Lower leg skin (tissue), 4 donors: Measurements from ENCODE around the gene TRAK1. TPM values are rescaled to one million over a fixed set of nuclear protein-coding genes. Genes with fewer than 3 reads are reported as not detected.

Source experiments
- DNase-seq, 2 donors: peaks; one replicate each; pipeline ENCODE4 v3.0.0-alpha.2; 2019; ENCODE audit warnings: low spot score in 2 of 2
- H3K4me3 ChIP-seq: fragments of 200-600 bp; sonication (generic); 2 replicates; pipeline ENCODE4 v1.5.1; 2017; ENCODE audit warnings: mild to moderate bottlenecking, low read depth; ENCODE audit not compliant: poor library complexity, severe bottlenecking
- POLR2A ChIP-seq, 2 donors: fragments of 450-650 bp; IDR thresholded peaks; one replicate each; pipeline ENCODE4 v1.6.1; 2016 to 2017; ENCODE audit warnings: antibody characterized with exemption in 2 of 2, mild to moderate bottlenecking in 1 of 2, moderate library complexity in 1 of 2
- WGBS, 2 donors: methylation state at CpG; one replicate each; pipeline ENCODE4 v1.1.5; 2018; 5-methylcytosine and 5-hydroxymethylcytosine counted together
- intact Hi-C: fragments of 100-400 bp; cut with DNase I; formaldehyde crosslinking; loops from one replicate; pipeline ENCODE4 v1.15.0; 2023; ENCODE audit warnings: low total_unique reads
- total RNA-seq, 4 donors: library from RNA; depleted of rRNA; stranded (reverse); fragments of >200 nt; gene quantifications; one replicate each; pipeline ENCODE4 v1.1.0, GENCODE V29; 2016
- TF ChIP-seq, protein P1 (sequence below), 3 donors: fragments of 450-650 bp; IDR thresholded peaks; one replicate each; pipeline ENCODE4 v1.5.1; 2016; ENCODE audit warnings: antibody characterized with exemption in 3 of 3, mild to moderate bottlenecking in 3 of 3, moderate library complexity in 2 of 3

The TRAK1 gene
- total RNA-seq, 4 donors from 2014 or later: 69.0 to 96.3 (median 84.9) TPM

DNA sequence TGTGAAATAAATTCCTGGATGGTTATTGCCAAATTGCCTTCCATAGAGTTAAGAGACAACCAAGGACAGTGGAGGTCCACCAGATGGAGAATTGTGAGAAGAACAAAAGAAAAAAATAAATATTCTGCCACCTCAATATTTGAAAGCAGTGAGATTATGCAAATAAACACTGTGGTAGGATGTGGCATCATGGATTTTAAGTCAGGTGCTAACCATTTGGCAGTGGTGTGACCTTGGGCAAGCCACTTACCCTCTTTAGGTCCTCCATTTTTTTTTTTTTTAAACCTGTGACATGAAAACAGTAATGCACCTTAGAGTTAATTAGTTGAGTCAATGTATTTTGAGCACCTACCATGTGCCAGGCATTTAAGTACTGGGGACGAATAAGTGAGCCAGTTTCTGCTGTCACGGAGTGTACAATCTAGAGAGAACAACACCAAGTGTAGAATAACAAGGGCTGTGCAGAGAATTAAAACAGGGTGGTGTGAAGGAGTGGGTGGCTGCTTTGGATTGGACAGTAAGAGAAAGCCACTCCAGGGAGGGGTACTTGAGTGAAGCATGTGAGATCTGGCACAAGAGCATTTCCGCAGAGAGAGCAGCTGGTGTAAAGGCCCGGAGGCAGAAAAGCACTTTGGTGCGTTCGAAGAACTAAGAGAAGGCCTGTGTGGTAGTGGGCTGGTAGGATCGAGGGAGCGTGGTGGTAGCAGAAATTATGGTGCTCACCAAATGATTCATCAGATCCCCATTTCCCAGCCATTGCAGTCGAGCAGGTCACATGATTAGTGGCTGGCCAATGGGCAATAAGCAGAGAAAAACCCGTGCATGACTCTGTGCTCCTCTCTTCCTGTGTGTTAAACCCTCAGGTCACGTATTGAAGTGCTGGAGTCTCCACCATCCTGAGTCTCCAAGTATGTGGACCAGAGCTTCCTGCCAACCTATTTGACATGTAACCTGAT lies 135.6 kb downstream of the TRAK1 start:
- TF ChIP-seq POLR2A (IDR thresholded peaks at IDR 0.05): no peak
- TF ChIP-seq, protein P1, sequence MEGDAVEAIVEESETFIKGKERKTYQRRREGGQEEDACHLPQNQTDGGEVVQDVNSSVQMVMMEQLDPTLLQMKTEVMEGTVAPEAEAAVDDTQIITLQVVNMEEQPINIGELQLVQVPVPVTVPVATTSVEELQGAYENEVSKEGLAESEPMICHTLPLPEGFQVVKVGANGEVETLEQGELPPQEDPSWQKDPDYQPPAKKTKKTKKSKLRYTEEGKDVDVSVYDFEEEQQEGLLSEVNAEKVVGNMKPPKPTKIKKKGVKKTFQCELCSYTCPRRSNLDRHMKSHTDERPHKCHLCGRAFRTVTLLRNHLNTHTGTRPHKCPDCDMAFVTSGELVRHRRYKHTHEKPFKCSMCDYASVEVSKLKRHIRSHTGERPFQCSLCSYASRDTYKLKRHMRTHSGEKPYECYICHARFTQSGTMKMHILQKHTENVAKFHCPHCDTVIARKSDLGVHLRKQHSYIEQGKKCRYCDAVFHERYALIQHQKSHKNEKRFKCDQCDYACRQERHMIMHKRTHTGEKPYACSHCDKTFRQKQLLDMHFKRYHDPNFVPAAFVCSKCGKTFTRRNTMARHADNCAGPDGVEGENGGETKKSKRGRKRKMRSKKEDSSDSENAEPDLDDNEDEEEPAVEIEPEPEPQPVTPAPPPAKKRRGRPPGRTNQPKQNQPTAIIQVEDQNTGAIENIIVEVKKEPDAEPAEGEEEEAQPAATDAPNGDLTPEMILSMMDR (IDR thresholded peaks at IDR 0.05): no peak
- H3K4me3 ChIP-seq: no peak overlapping the region
- WGBS, 2 donors: 74 to 75% methylated on average over 11 of the region's 11 CpGs
- no peak for DNase-seq
- intact Hi-C loops: loop anchor here (5.0 kb wide), 1 partner anchor 216 kb away; no protein-coding TSS in a partner anchor

DNA sequence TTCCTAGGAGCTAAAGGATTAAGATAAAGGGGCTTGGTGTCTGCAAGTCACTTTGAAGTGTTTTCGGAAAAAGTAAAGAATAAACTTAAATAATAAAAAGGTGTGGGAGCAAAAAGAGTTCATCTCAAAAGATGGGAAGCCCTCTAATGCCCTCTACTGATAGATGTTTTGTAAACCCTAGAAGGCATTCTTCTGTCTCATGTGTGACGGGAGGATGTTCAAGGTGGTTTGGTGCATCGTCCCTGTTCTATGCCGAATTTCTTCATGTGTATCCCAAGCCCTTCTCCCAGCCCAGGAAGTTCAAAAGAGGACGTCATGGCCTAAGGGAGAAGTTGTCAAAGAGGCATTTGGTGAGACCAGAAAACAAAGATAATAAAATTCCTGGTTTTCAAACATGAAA lies 137.6 kb downstream of the TRAK1 start:
- intact Hi-C loops: loop anchor here (5.0 kb wide), 1 partner anchor 214 kb away; no protein-coding TSS in a partner anchor
- 21 to 26% methylated on average over 5 of the region's 5 CpGs for WGBS, 2 donors
- DNase-seq: no peak
- TF ChIP-seq POLR2A (IDR thresholded peaks at IDR 0.05): no peak
- TF ChIP-seq, protein P1 (IDR thresholded peaks at IDR 0.05): no peak
- H3K4me3 ChIP-seq: no peak overlapping the region

DNA sequence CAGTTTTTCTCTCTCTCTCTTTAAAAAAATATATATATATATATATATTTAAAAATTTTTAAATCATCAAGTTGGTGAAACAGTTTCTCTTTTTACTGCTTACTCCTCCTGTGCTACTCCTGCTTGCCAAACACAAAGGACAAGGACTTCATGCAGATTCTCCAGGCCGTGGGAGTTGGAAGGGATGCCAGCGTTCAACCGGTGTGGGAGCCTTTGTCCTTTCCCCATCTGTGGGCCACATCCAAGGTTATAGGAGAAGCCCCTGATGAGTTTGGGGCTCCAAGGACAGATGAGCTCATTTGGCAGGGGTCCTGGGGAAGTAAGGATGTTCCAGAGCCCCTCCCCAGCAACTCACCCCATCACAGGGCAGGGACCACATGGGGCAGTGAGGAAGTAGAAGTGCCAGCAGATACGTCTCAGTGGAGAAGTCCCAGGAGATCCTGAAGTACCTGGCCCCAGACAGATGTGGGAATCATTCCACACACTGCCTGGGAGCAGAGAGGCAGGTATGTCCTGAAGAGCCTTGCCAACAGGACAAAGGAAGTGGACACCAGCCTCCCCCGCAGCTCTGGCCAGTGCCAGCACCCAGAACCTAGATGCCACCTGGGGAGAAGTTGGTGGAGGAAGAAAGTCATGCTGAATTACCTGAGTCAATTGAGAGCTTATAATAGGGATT lies 138.2 kb downstream of the TRAK1 start:
- no peak for DNase-seq
- intact Hi-C loops: loop anchor here (5.0 kb wide), 1 partner anchor 213 kb away; no protein-coding TSS in a partner anchor
- WGBS, 2 donors: 39 to 50% methylated on average over 5 of the region's 5 CpGs

DNA sequence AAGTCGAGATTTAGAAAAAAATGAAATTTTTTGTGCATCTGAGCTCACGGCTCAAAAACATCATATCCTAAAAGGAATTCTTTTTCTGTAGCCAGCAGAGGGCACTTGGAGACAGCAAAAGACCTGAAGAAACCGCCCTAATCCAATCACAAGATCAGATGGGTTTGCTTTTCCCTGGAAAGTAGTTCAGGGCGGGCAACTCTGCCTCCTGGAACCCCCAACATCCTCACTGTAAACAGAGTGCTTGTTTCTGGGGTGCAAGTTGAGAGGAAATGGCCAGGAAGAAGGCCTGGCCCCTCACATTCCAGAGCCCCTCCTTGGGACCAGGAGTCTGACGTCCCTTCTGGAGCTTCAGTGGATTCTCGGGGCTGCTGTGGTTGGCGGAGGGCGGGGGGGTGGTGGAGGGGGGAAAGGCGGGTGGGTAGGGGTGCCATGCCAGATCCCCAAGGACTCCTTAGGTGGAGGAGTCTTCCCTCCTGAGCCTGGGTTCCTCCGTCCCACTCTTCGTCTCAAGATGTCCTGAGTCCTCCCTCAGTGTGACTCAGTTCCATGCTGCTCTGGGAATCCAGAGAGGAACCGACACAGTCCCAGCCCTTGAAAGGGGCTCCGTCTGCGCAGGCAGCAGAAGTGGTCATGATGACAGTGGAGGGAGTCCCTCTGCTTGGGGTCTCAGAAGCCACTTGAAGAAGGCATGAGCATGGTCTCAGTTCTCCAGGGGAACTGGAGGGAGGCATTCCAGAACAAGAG lies 139.0 kb downstream of the TRAK1 start:
- intact Hi-C loops: loop anchor here (5.0 kb wide), 1 partner anchor 212 kb away; no protein-coding TSS in a partner anchor
- H3K4me3 ChIP-seq: no peak overlapping the region
- no peak for TF ChIP-seq POLR2A (IDR thresholded peaks at IDR 0.05)
- TF ChIP-seq, protein P1 (IDR thresholded peaks at IDR 0.05): no peak
- WGBS, 2 donors: 31 to 45% methylated on average over 13 to 14 of the region's 14 CpGs
- no peak for DNase-seq

More for the DNA sequence above, 138.2 kb downstream of the TRAK1 start:
- H3K4me3 ChIP-seq: no peak overlapping the region
- no peak for TF ChIP-seq POLR2A (IDR thresholded peaks at IDR 0.05)
- TF ChIP-seq, protein P1 (IDR thresholded peaks at IDR 0.05): no peak

DNA sequence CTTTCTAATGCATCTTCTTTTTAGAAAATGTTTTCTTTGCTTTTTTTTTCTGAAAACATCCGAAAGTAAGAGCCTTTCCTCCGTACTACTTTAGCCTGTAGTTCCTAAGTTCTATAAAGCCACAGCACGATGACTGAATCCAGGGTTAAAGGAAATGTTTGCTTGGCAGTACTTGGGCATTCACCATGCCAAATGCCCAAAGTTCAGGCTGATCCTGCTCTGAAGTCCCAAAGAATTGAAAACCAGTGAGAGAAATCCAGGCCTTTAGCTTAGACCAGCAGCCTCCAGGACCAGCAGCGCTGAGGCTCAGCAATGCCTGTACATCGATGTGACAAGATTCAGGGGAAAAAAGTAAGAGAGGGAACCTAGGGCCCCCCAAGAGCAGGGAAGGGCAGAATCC lies 139.7 kb downstream of the TRAK1 start:
- WGBS, 2 donors: 82% methylated on average over 5 of the region's 5 CpGs
- no peak for TF ChIP-seq POLR2A (IDR thresholded peaks at IDR 0.05)
- TF ChIP-seq, protein P1 (IDR thresholded peaks at IDR 0.05): no peak
- intact Hi-C loops: no loop called here
- H3K4me3 ChIP-seq: no peak overlapping the region
- DNase-seq: no peak
